Mesenchymal stem cell (in vitro differentiated cells and primary cell): ENCODE measurements around the gene C17orf107.

Experiments
- DNase-seq: peaks from one replicate; pipeline ENCODE4 v3.0.0-alpha.2; 2013
- H2AFZ ChIP-seq: one replicate; pipeline ENCODE4 v1.6.1; 2013; ENCODE audit warnings: low read depth, mild to moderate bottlenecking, control low read depth, inconsistent platforms, low read length, moderate library complexity
- H2AK5ac ChIP-seq: 2 replicates; pipeline ENCODE4 v1.6.1; 2013; ENCODE audit warnings: low read length, moderate library complexity, mild to moderate bottlenecking, inconsistent platforms; ENCODE audit not compliant: severe bottlenecking
- H2BK120ac ChIP-seq: one replicate; pipeline ENCODE4 v1.6.1; 2013; ENCODE audit warnings: low read depth, mild to moderate bottlenecking, inconsistent platforms, low read length, moderate library complexity
- H2BK12ac ChIP-seq, 2 experiments: one replicate each; pipeline ENCODE4 v1.6.1; 2013; ENCODE audit warnings: inconsistent platforms in 2 of 2, low read length in 2 of 2, mild to moderate bottlenecking in 2 of 2, moderate library complexity in 2 of 2, control low read depth in 1 of 2
- H2BK15ac ChIP-seq: one replicate; pipeline ENCODE4 v1.6.1; 2013; ENCODE audit warnings: mild to moderate bottlenecking, low read depth, inconsistent platforms; ENCODE audit not compliant: poor library complexity, severe bottlenecking
- H2BK5ac ChIP-seq: 2 replicates; pipeline ENCODE4 v1.6.1; 2013; ENCODE audit warnings: low read depth, mild to moderate bottlenecking, low read length, control low read depth, inconsistent platforms; ENCODE audit not compliant: poor library complexity, severe bottlenecking
- H3K14ac ChIP-seq, 2 experiments: one replicate each; pipeline ENCODE4 v1.6.1; 2013; ENCODE audit warnings: inconsistent platforms in 2 of 2, low read length in 2 of 2, control low read depth in 1 of 2, mild to moderate bottlenecking in 1 of 2, moderate library complexity in 1 of 2
- H3K18ac ChIP-seq, 2 experiments: one replicate each; pipeline ENCODE4 v1.6.1; 2013; ENCODE audit warnings: inconsistent platforms in 2 of 2, low read length in 2 of 2, control low read depth in 1 of 2, low read depth in 1 of 2, mild to moderate bottlenecking in 1 of 2
- H3K23ac ChIP-seq, 2 experiments: one replicate each; pipeline ENCODE4 v1.6.1; 2013; ENCODE audit warnings: inconsistent platforms in 2 of 2, low read length in 2 of 2, mild to moderate bottlenecking in 2 of 2, moderate library complexity in 2 of 2, control low read depth in 1 of 2
- H3K27ac ChIP-seq: 2 replicates; pipeline ENCODE4 v1.5.1; 2013; ENCODE audit warnings: mild to moderate bottlenecking, moderate library complexity, low read length, control low read depth, inconsistent platforms; ENCODE audit not compliant: poor library complexity, severe bottlenecking
- H3K27me3 ChIP-seq, 2 experiments: 2 replicates each; pipeline versions ENCODE4 v1.6.1 to v1.7.0; 2013; ENCODE audit warnings: low read length in 2 of 2, mild to moderate bottlenecking in 2 of 2, moderate library complexity in 2 of 2, control low read depth in 1 of 2, inconsistent platforms in 1 of 2; ENCODE audit not compliant: control insufficient read depth in 1 of 2, insufficient read depth in 1 of 2
- H3K36me3 ChIP-seq, 2 experiments: 2 replicates each; pipeline versions ENCODE4 v1.6.1 to v1.7.0; 2013; ENCODE audit warnings: low read length in 2 of 2, control low read depth in 1 of 2, inconsistent platforms in 1 of 2, low read depth in 1 of 2, mild to moderate bottlenecking in 1 of 2; ENCODE audit not compliant: insufficient read depth in 2 of 2, control insufficient read depth in 1 of 2
- H3K4ac ChIP-seq, 2 experiments: one replicate each; pipeline ENCODE4 v1.6.1; 2013; ENCODE audit warnings: inconsistent platforms in 2 of 2, low read length in 2 of 2, mild to moderate bottlenecking in 2 of 2, moderate library complexity in 2 of 2, control low read depth in 1 of 2, low read depth in 1 of 2
- H3K4me1 ChIP-seq: 2 replicates; pipeline ENCODE4 v1.6.1; 2013; ENCODE audit warnings: low read depth, low read length, control low read depth; ENCODE audit not compliant: control insufficient read depth, insufficient read depth
- H3K4me2 ChIP-seq: 2 replicates; pipeline ENCODE4 v1.6.1; 2013; ENCODE audit warnings: low read length, mild to moderate bottlenecking, inconsistent platforms; ENCODE audit not compliant: poor library complexity, severe bottlenecking
- H3K4me3 ChIP-seq, 2 experiments: 2 replicates each; pipeline versions ENCODE4 v1.5.1 to v1.7.0; 2013; ENCODE audit warnings: low read length in 2 of 2, mild to moderate bottlenecking in 2 of 2, control low read depth in 1 of 2, low read depth in 1 of 2; ENCODE audit not compliant: insufficient read depth in 1 of 2
- H3K79me1 ChIP-seq: replicated peaks from 2 replicates; pipeline ENCODE4 v1.6.1; 2013; ENCODE audit warnings: mild to moderate bottlenecking, control low read depth, low read length, inconsistent platforms; ENCODE audit not compliant: poor library complexity, severe bottlenecking
- H3K9ac ChIP-seq: 2 replicates; pipeline ENCODE4 v1.7.0; 2013; ENCODE audit warnings: mild to moderate bottlenecking, low read length, moderate library complexity
- H3K9me3 ChIP-seq: 2 replicates; pipeline ENCODE4 v1.7.0; 2013; ENCODE audit warnings: mild to moderate bottlenecking, low read length; ENCODE audit not compliant: control insufficient read depth
- H4K8ac ChIP-seq: one replicate; pipeline ENCODE4 v1.6.1; 2013; ENCODE audit warnings: inconsistent platforms, mild to moderate bottlenecking, low read length, moderate library complexity
- H4K91ac ChIP-seq: one replicate; pipeline ENCODE4 v1.6.1; 2013; ENCODE audit warnings: mild to moderate bottlenecking, low read length, inconsistent platforms
- WGBS: methylation state at CpG from one replicate; pipeline ENCODE4 v1.1.7; 2013; ENCODE audit warnings: mixed read lengths; 5-methylcytosine and 5-hydroxymethylcytosine counted together

The C17orf107 gene

GRCh38 chr17:4951486-4951885 is 52.1 kb downstream of the C17orf107 start:
- no peak overlapping the region for H3K14ac ChIP-seq
- peak overlapping the region in 1 of 2 experiments; percentile 40 for H2BK12ac ChIP-seq
- H2BK5ac ChIP-seq, result no peak overlapping the region
- no peak overlapping the region for H2BK120ac ChIP-seq
- no peak for DNase-seq
- no peak overlapping the region for H2AFZ ChIP-seq
- no peaks in the 10 kb centered on the region for H3K27me3 ChIP-seq
- no peak overlapping the region for H3K4me3 ChIP-seq
- WGBS, result 83% methylated on average over 3 of the region's 3 CpGs
- H4K91ac ChIP-seq, result peak overlapping the region; percentile 4
- no peak overlapping the region for H3K27ac ChIP-seq
- peaks cover 35% of the 10 kb centered on the region for H3K4me1 ChIP-seq
- H3K36me3 ChIP-seq, result peaks cover 4 to 11% of the 10 kb centered on the region in 2 experiments
- H3K4ac ChIP-seq, result peak overlapping the region in 1 of 2 experiments; percentile 90
- H2BK15ac ChIP-seq, result no peak overlapping the region
- no peak overlapping the region for H3K4me2 ChIP-seq
- H3K23ac ChIP-seq, result no peak overlapping the region
- no peak overlapping the region for H3K9ac ChIP-seq
- H3K79me1 ChIP-seq, result peaks cover 9% of the 10 kb centered on the region
- H4K8ac ChIP-seq, result no peak overlapping the region
- no peaks in the 10 kb centered on the region for H3K9me3 ChIP-seq
- no peak overlapping the region for H3K18ac ChIP-seq
- H2AK5ac ChIP-seq, result peak overlapping the region; percentile 96
